ENCODE data around the gene LRRC2.
"Not testable (repeated sequence)": the region's sequence is repeated elsewhere in the genome, so short reads cannot be mapped to it uniquely, and the experiment has no call there.

The LRRC2 gene

DNA sequence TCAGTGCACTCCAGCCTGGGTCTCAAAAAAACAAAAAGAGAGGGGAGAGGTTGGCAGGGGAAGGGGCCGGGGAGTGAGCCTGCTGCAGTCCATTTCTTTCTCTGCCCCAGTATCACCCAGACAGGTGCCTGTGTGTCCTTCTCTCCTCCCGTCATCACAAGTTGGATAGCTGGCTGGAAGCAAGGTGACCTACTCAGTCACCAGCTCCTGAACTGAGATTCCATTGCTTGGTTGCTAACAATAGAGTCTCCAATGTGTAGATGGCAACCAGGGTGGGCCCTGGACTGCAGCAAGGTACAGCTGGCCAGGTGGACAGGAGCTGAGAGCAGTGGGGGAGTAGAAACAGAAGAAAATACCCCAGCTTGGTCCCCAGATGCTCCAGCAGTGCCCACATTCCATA, 4.6 kb downstream of the LRRC2 start:
- no peak overlapping the region for H3K27ac ChIP-seq
- H3K4me3 ChIP-seq, result no peak overlapping the region

DNA sequence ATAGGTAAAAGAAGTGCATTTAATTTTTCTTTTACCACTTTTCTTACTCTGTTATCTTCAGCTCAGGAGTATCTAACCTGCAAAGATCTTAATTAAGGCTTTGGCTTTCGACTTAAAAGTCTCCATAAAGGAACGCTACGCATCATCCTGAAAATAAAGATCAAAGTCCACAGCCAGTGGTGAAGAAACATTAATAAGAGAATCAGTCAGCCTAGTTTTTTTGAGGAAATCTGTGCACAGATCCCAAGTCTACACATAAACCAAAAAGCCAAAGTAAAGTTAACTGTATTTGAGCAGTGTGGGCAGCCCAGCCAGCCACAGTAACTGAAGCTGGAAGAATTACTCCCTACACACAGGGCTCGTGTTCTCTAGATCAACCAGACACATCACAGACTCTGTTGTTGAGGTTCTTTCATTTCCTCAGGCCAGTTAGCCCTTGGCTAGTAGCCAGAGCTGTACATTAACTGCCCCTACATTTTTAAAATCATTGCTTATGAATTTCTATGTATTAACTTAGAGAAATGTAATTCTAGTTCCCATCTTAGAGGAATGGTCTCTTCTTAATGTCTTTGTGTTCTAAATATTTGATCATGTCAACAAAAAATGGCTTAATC, 6.9 kb downstream of the LRRC2 start:
- peak overlapping the region in 1 of 7 experiments; percentile 27 for H3K4me3 ChIP-seq

GRCh38 chr3:46558184-46559043, 7.7 kb downstream of the LRRC2 start:
- Histone ChIP-seq H3K27ac (peak overlapping the region in 3 of 21 experiments; percentile 18 to 63 (median 42)), H3K4me3 (peak overlapping the region in 6 of 7 experiments; percentile 14 to 34 (median 26))

More for the DNA sequence above, 6.9 kb downstream of the LRRC2 start:
- H3K27ac ChIP-seq, result no peak overlapping the region

DNA sequence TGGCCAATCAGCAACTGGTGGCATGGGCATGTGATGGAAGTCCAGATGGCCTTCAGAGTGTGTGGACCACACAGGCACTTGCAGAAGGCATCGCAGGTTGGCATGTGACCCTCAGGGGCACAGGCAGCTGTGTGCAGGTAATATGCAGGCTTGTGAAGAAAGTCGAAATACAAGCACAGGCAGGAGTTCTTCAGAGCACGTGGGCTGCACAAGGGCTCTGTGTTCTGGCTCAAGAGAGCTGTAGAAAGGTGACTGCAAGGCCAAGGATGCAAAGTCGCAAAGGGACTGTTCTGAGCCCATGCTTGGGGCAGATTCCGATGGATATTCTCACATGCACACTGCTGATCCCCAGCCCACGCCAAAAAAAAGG, 8.3 kb downstream of the LRRC2 start:
- no peak overlapping the region for H3K27ac ChIP-seq
- H3K4me3 ChIP-seq, result no peak overlapping the region

GRCh38 chr3:46553154-46553553, 12.9 kb downstream of the LRRC2 start:
- no peak overlapping the region for H3K4me3 ChIP-seq
- H3K27ac ChIP-seq, result no peak overlapping the region

GRCh38 chr3:46552538-46552937, 13.6 kb downstream of the LRRC2 start:
- Histone ChIP-seq H3K4me3 (no peak overlapping the region), H3K27ac (no peak overlapping the region)

DNA sequence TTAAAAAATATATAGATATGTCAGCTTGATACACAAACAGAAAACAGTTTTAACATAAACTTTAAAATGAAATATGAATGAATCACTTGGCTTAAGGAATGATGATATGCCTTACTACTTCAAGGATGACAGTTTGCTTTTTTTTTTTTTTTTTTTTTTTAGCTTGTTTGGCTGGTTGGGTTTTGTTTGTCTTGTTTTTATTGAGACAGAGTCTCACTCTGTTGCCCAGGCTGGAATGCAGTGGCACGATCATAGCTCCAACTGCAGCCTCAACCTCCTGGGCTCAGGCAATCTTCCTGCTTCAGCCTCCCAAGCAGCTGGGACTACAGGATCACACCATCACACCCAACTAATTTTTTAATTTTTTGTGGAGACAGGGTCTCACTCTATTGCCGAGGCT, 14.5 kb downstream of the LRRC2 start:
- no peak overlapping the region for H3K27ac ChIP-seq
- no peak overlapping the region for H3K4me3 ChIP-seq

DNA sequence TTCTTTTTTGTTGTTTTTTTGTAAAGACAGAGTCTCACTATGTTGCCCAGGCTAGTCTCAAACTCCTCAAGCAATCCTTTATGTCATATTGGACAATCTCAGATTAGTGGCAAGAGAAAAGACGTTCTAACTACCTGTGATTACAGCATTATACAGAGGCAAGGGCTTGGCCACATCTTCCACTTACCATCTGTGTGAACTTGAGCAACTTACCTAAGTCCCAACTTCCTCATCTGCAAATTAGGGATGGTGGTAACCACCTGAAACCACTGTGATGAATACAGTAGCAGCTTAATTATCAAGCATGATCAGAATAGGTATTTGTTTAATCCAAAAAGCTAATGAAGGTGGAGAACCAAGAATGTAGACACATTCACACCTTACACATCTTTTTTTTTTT, 16.1 kb downstream of the LRRC2 start:
- Histone ChIP-seq H3K27ac (no peak overlapping the region), H3K4me3 (no peak overlapping the region)

DNA sequence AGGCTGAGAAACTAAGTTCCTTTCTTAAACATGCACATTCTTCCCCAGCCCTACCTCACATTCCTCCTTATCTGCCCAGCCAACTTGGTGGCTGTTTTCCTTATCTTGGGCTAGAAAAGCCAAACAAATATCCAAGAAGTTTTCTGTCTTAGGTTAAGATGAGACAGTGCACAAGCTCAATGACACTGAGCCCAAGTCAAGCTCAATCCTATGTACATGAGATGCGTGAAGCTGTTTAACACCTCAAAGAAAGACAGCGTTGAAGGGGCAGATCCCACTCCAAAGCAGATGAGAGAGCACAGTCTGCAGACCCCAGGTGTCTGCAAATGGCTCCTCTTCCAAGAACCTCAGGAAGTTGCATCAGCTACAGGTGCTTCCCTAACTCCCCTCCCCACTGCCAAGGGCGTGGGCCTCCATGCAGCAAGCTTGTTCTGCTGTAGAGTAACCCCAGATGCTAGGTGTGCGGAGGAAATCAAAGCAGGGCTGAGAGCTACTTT, 16.6 kb downstream of the LRRC2 start:
- Histone ChIP-seq H3K4me3 (no peak overlapping the region), H3K27ac (no peak overlapping the region)

GRCh38 chr3:46548611-46549010, 17.5 kb downstream of the LRRC2 start:
- H3K4me3 ChIP-seq, H3K27ac ChIP-seq: not testable (repeated sequence)

DNA sequence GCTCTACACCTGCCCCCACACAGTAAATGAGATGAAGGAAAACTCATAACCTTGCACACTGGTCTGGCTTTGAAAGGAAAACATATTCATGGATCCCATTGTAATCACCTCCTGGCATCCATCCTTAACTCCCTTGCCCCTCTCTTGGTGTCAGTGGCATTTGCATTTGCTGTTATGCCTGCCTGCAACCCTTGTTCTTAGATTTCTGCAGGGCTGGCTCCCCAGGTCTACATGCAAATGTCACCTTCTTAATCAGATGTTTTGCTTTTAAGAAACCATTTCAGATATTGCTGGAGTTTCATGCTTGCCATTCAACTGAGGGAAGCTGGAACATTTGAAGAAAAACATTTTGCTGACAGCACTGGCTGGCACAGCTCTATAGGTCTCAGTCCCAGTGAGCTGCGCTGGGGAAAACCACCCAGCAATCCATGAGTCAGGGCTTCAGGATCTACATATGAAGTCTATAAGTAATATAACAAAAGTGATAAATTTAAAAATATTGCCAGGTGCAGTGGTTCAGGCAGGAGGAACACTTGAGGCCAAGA, 19.1 kb downstream of the LRRC2 start:
- no peak overlapping the region for H3K4me3 ChIP-seq
- H3K27ac ChIP-seq, result no peak overlapping the region

GRCh38 chr3:46545818-46546630, 20.1 kb downstream of the LRRC2 start:
- Histone ChIP-seq H3K4me3 (no peak overlapping the region), H3K27ac (no peak overlapping the region)

GRCh38 chr3:46544771-46545503, 21.2 kb downstream of the LRRC2 start:
- no peak overlapping the region for H3K4me3 ChIP-seq
- H3K27ac ChIP-seq, result no peak overlapping the region

GRCh38 chr3:46542801-46543201, 23.3 kb downstream of the LRRC2 start:
- Histone ChIP-seq H3K4me3 (no peak overlapping the region), H3K27ac (peak overlapping the region in 1 of 21 experiments; percentile 19)

DNA sequence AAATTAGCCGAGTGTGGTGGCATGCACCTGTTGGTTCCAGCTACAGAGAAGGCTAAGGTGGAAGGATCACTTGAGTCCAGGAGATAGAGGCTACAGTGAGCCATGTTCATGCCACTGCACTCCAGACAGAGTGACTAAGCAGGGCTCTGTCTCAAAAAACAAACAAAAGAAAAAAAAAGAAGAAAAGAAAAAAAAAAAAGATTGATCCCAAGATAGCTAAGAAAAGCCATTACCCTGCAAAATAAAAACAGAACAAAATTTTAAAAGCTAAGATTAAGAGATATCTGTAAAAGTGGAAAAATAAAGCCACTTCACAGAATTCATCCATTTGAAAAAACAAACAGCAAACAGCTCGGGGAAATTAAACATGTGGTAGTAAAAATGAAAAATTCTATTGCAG, 23.8 kb downstream of the LRRC2 start:
- Histone ChIP-seq H3K4me3 (no peak overlapping the region), H3K27ac (peak overlapping the region in 1 of 21 experiments; percentile 19)

DNA sequence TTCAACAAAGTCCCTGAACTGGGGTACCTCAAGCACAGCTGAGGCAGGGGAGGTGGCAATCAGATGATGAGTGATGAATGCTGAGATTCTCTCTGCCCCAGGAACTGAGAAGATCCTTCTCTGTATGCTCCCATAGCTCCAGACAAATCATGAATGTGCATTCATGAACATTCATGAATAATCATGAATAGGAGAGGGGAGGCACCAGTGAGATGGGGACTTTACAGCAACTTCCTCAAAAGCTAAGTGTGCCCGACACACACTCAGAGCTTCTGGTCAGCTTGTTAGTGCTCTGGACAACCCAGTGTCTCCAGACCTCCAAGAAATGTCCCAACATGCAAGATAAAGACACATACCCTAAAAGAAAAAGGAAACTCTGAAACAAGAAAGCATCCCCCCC, 24.3 kb downstream of the LRRC2 start:
- Histone ChIP-seq H3K27ac (peak overlapping the region in 1 of 21 experiments; percentile 43), H3K4me3 (no peak overlapping the region)

DNA sequence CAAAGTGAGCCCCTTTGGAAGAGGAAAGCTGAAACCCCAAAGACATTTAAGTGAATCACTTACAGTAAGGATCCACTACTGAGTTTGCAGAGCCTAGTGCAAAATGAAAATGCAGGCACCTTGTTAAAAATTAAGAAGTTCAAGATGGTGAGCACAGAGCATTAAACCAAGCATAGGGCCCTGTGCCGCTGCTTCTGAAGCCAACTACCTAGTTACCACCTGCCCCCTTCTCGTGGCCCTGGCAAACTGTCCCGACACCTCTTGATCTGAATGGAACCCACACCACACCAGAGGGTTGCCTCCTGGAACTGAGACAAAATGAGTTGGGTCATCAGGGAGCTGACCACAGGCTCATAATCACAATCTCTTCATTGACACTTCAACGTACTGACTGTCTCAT, 25.6 kb downstream of the LRRC2 start:
- H3K27ac ChIP-seq, result peak overlapping the region in 2 of 21 experiments; percentile 87 to 94

GRCh38 chr3:46539443-46540005, 26.6 kb downstream of the LRRC2 start:
- Histone ChIP-seq H3K4me3 (peak overlapping the region in 1 of 7 experiments; percentile 15), H3K27ac (peak overlapping the region in 14 of 21 experiments; percentile 0 to 94 (median 66))

More for the DNA sequence above, 25.6 kb downstream of the LRRC2 start:
- H3K4me3 ChIP-seq, result no peak overlapping the region
